HCT116 (cell line): ENCODE results near the gene INTS2. TPM values are rescaled to one million over a fixed set of nuclear protein-coding genes. Genes with fewer than 3 reads are reported as not detected.
"Not testable (repeated sequence)": the region's sequence is repeated elsewhere in the genome, so short reads cannot be mapped to it uniquely, and the experiment has no call there.

Experiments
- ATAC-seq: fragments of 200-7000 bp; cut with Tn5 transposase; 2 replicates; pipeline ENCODE4 v1.9.1; 2020; ENCODE audit warnings: mild to moderate bottlenecking, moderate library complexity
- BruUV-seq: library from RNA; stranded (reverse); fragments of 400-500 nt; replicated peaks from 2 replicates; lab custom pipeline; 2021; lab: Mats Ljungman, UMichigan
- CTCF ChIA-PET: fragments of 300-600 bp; sonication (Branson Sonifier 250); formaldehyde crosslinking; loops from one replicate; lab custom pipeline; 2021; ENCODE audit warnings: antibody characterized with exemption; lab: Charles Lee
- POLR2A ChIA-PET: fragments of 300-600, 350-600 bp; sonication (Branson Sonifier 250); formaldehyde crosslinking; loops from one replicate; lab custom pipeline; 2021; ENCODE audit warnings: antibody characterized with exemption; lab: Charles Lee
- RAD21 ChIA-PET, 2 experiments: fragments of 300-600 bp; sonication (Branson Sonifier 250); formaldehyde crosslinking; loops; one replicate each; lab custom pipeline; 2023; ENCODE audit warnings: low total read pairs in 2 of 2; ENCODE audit not compliant: uncharacterized antibody in 2 of 2, unreplicated experiment in 2 of 2, low non-redundant PET in 1 of 2; lab: Charles Lee
- DNase-seq: peaks from one replicate; pipeline ENCODE4 v3.0.0-alpha.2; 2010; ENCODE audit warnings: low read depth, low spot score
- H2AFZ ChIP-seq: fragments of 200-600 bp; shearing (Covaris generic), sonication (generic); 2 replicates; pipeline ENCODE4 v1.6.1; 2017; ENCODE audit warnings: low read depth, mixed run types, mixed read lengths, antibody characterized with exemption, low read length; ENCODE audit not compliant: poor library complexity, severe bottlenecking
- H3K27ac ChIP-seq: 2 replicates; pipeline ENCODE4 v1.5.1; 2012; ENCODE audit warnings: low read depth, low read length
- H3K27me3 ChIP-seq: fragments of 200-600 bp; sonication (generic); 2 replicates; pipeline ENCODE4 v1.6.1; 2016; ENCODE audit warnings: mixed run types, low read length, mixed read lengths; ENCODE audit not compliant: insufficient read depth
- H3K36me3 ChIP-seq, 2 experiments: fragments of 200-500 bp in 1 of 2; fragments of 200-600 bp in 1 of 2; sonication (Bioruptor generic) in 1 of 2; sonication (generic) in 1 of 2; 2 replicates each; pipeline versions ENCODE4 v1.5.1 to v1.6.1; 2014 to 2016; ENCODE audit warnings: low read length in 2 of 2, inconsistent platforms in 1 of 2, mixed read lengths in 1 of 2, mixed run types in 1 of 2; ENCODE audit not compliant: insufficient read depth in 2 of 2, control insufficient read depth in 1 of 2
- H3K4me1 ChIP-seq, 2 experiments: fragments of 200-600 bp in 1 of 2; sonication (generic) in 1 of 2; 2 replicates each; pipeline versions ENCODE4 v1.5.1 to v1.6.1; 2012 to 2017; ENCODE audit warnings: low read length in 2 of 2, inconsistent platforms in 1 of 2, mild to moderate bottlenecking in 1 of 2, mixed read lengths in 1 of 2, mixed run types in 1 of 2, moderate library complexity in 1 of 2; ENCODE audit not compliant: insufficient read depth in 2 of 2, control insufficient read depth in 1 of 2
- H3K4me2 ChIP-seq: fragments of 200-600 bp; sonication (generic); 2 replicates; pipeline ENCODE4 v1.6.1; 2017; ENCODE audit warnings: mixed run types, low read length, mixed read lengths
- H3K4me3 ChIP-seq, 2 experiments: fragments of 200-600 bp in 1 of 2; sonication (generic) in 1 of 2; replicated peaks in 1 of 2; 2 replicates each; pipeline ENCODE4 v1.5.1; 2011 to 2016; ENCODE audit warnings: low read length in 2 of 2, control low read depth in 1 of 2, low read depth in 1 of 2, mild to moderate bottlenecking in 1 of 2, mixed read lengths in 1 of 2, mixed run types in 1 of 2
- H3K79me2 ChIP-seq: fragments of 200-600 bp; sonication (generic); 2 replicates; pipeline ENCODE4 v1.6.1; 2017; ENCODE audit warnings: mild to moderate bottlenecking, mixed run types, low read length, moderate library complexity, mixed read lengths; ENCODE audit not compliant: insufficient read depth
- H3K9ac ChIP-seq: fragments of 200-600 bp; sonication (generic); 2 replicates; pipeline ENCODE4 v1.6.1; 2016; ENCODE audit warnings: low read length, mixed read lengths
- H3K9me2 ChIP-seq: fragments of 200-600 bp; sonication (generic), shearing (Covaris generic); 2 replicates; pipeline ENCODE4 v1.6.1; 2017; ENCODE audit warnings: mixed run types, mild to moderate bottlenecking, moderate library complexity; ENCODE audit not compliant: insufficient read depth
- H3K9me3 ChIP-seq, 2 experiments: fragments of 200-500 bp in 1 of 2; fragments of 200-600 bp in 1 of 2; sonication (Bioruptor generic) in 1 of 2; sonication (generic) in 1 of 2; 2 replicates each; pipeline ENCODE4 v1.6.1; 2014 to 2017; ENCODE audit warnings: low read length in 2 of 2, mixed read lengths in 2 of 2, inconsistent platforms in 1 of 2, low read depth in 1 of 2, mild to moderate bottlenecking in 1 of 2, mixed run types in 1 of 2, moderate library complexity in 1 of 2; ENCODE audit not compliant: control insufficient read depth in 1 of 2, insufficient read depth in 1 of 2
- H4K20me1 ChIP-seq: fragments of 200-600 bp; sonication (generic), shearing (Covaris generic); 2 replicates; pipeline ENCODE4 v1.6.1; 2017; ENCODE audit warnings: mixed run types, mild to moderate bottlenecking, moderate library complexity; ENCODE audit not compliant: insufficient read depth
- ATF3 ChIP-seq: IDR thresholded peaks from 2 replicates; pipeline ENCODE4 v1.6.1; 2012
- CTCF ChIP-seq, 3 experiments: fragments of 200-600 bp in 1 of 3; sonication (generic) in 1 of 3; IDR thresholded peaks in 2 of 3; conservative IDR thresholded peaks in 1 of 3; 2 replicates each; pipeline ENCODE4 v1.5.1; 2012 to 2017; ENCODE audit warnings: low read depth in 2 of 3, low read length in 2 of 3, antibody characterized with exemption in 1 of 3, borderline replicate concordance in 1 of 3, control low read depth in 1 of 3, mild to moderate bottlenecking in 1 of 3, mixed read lengths in 1 of 3, mixed run types in 1 of 3, moderate library complexity in 1 of 3; ENCODE audit not compliant: insufficient read depth in 1 of 3
- JUND ChIP-seq: IDR thresholded peaks from 2 replicates; pipeline ENCODE4 v1.6.1; 2012
- POLR2A ChIP-seq: IDR thresholded peaks from 2 replicates; pipeline ENCODE4 v1.7.0; 2011; ENCODE audit warnings: borderline replicate concordance; ENCODE audit not compliant: insufficient read depth, insufficient read length; ENCODE audit errors: extremely low read depth
- POLR2AphosphoS5 ChIP-seq: IDR thresholded peaks from 2 replicates; pipeline ENCODE4 v1.6.1; 2011; ENCODE audit warnings: mild to moderate bottlenecking, low read depth, low read length, moderate library complexity
- SP1 ChIP-seq: IDR thresholded peaks from 2 replicates; pipeline ENCODE4 v1.6.1; 2012; ENCODE audit warnings: low read depth
- SRF ChIP-seq: IDR thresholded peaks from 2 replicates; pipeline ENCODE4 v1.6.1; 2012; ENCODE audit warnings: low read depth
- ZBTB33 ChIP-seq: IDR thresholded peaks from 2 replicates; pipeline ENCODE4 v1.6.1; 2011; ENCODE audit warnings: mild to moderate bottlenecking, low read length, moderate library complexity; ENCODE audit not compliant: insufficient replicate concordance; ENCODE audit errors: extremely low read depth
- intact Hi-C: fragments of 100-400 bp; cut with micrococcal nuclease; formaldehyde crosslinking; loops from 2 replicates; pipeline ENCODE4 v1.10.0; 2022
- total RNA-seq: library from RNA; stranded (reverse); gene quantifications from one replicate; pipeline ENCODE4 v1.2.1, GENCODE V29; 2021; ENCODE audit not compliant: unreplicated experiment

Gene INTS2
- total RNA-seq, 1 experiment from 2014 or later: 40.5 TPM

- peaks cover 13 to 20% of the 10 kb centered on the region in 2 experiments; a peak in 3 of 4 replicates for H3K4me1 ChIP-seq
- peaks cover 30% of the 10 kb centered on the region for H3K79me2 ChIP-seq
- H3K9ac ChIP-seq, BruUV-seq, H3K27ac ChIP-seq, DNase-seq, H3K9me3 ChIP-seq, ATAC-seq, H3K4me2 ChIP-seq, H3K9me2 ChIP-seq, H3K27me3 ChIP-seq, intact Hi-C loops, H2AFZ ChIP-seq, H4K20me1 ChIP-seq, POLR2A ChIA-PET, RAD21 ChIA-PET, H3K4me3 ChIP-seq: not testable (repeated sequence)
- CTCF ChIA-PET: interaction anchor here (1.2 kb wide), 1 partner anchor 249 kb away, joined by 5 read pairs; no protein-coding TSS in a partner anchor
- peaks cover 4 to 18% of the 10 kb centered on the region in 2 experiments; a peak in 3 of 4 replicates for H3K36me3 ChIP-seq
Measured at GRCh38 chr17:61860397-61860796, 67.4 kb downstream of the INTS2 start.

- TF ChIP-seq POLR2AphosphoS5: no peak
- TF ChIP-seq ZBTB33: no peak
- TF ChIP-seq SRF: no peak
- TF ChIP-seq SP1: no peak
- TF ChIP-seq CTCF (IDR thresholded peaks at IDR 0.05 in 2 of 3, conservative IDR thresholded peaks at IDR 0.05 in 1 of 3; ENCODE audit: borderline replicate concordance in 1 of 3, insufficient read depth in 1 of 3, low read depth in 2 of 3, low read length in 2 of 3): no peak
- no peak for TF ChIP-seq POLR2A
- TF ChIP-seq ATF3: no peak
- TF ChIP-seq JUND: no peak
Measured at GRCh38 chr17:61856035-61856434, 71.7 kb downstream of the INTS2 start.

More at GRCh38 chr17:61856035-61856434, 71.7 kb downstream of the INTS2 start:
- BruUV-seq: no TSS peak
- no peak for DNase-seq
- intact Hi-C loops: no loop called here
- POLR2A ChIA-PET: no interaction called here
- Histone ChIP-seq H3K27ac (no peak overlapping the region), H2AFZ (no peak overlapping the region), H3K9me2 (no peaks in the 10 kb centered on the region), H3K9me3 (no peaks in the 10 kb centered on the region), H3K36me3 (peaks cover 10 to 24% of the 10 kb centered on the region in 2 experiments), H3K4me2 (no peak overlapping the region), H3K4me1 (no peaks in the 10 kb centered on the region), H3K4me3 (no peak overlapping the region), H4K20me1 (no peaks in the 10 kb centered on the region), H3K9ac (no peak overlapping the region), H3K27me3 (no peaks in the 10 kb centered on the region), H3K79me2 (peaks cover 23% of the 10 kb centered on the region)
- RAD21 ChIA-PET: no interaction called here
- CTCF ChIA-PET: no interaction called here
- ATAC-seq: no peak
